ENCODE measurements around the gene CNTNAP5.
A peak's percentile ranks its signal among the peaks of the same experiment; 100 is the strongest.

CNTNAP5 gene

GRCh38 chr2:124919296-124919695 lies 894.2 kb downstream of the CNTNAP5 start:
- H3K4me3 ChIP-seq (ENCODE audit: low read depth, low read length): no peak overlapping the region
- in situ Hi-C loops (cut with HindIII; ENCODE audit: low sequenced_read_pairs): loop anchor here (10.0 kb wide), 1 partner anchor 56 kb away; no protein-coding TSS in a partner anchor
- no peak for DNase-seq (ENCODE audit: low read depth)
- no peak for TF ChIP-seq CTCF (IDR thresholded peaks at IDR 0.05; ENCODE audit: low read depth, low read length, missing control alignments)

- in situ Hi-C loops (cut with HindIII; ENCODE audit: low sequenced_read_pairs): no loop called here
- no peak for DNase-seq (ENCODE audit: low read depth)
- H3K4me3 ChIP-seq (ENCODE audit: low read depth, low read length): no peak overlapping the region
- no peak for TF ChIP-seq CTCF (IDR thresholded peaks at IDR 0.05; ENCODE audit: low read depth, low read length, missing control alignments)
Observed at GRCh38 chr2:124920448-124920847, 895.4 kb downstream of the CNTNAP5 start.

GRCh38 chr2:124921191-124921590 lies 896.1 kb downstream of the CNTNAP5 start:
- no peak overlapping the region for H3K4me3 ChIP-seq (ENCODE audit: low read depth, low read length)

GRCh38 chr2:124923097-124923496 lies 898.0 kb downstream of the CNTNAP5 start:
- no peak for TF ChIP-seq CTCF (IDR thresholded peaks at IDR 0.05; ENCODE audit: low read depth, low read length, missing control alignments)
- no peak for DNase-seq (ENCODE audit: low read depth)
- in situ Hi-C loops (cut with HindIII; ENCODE audit: low sequenced_read_pairs): no loop called here
- no peak overlapping the region for H3K4me3 ChIP-seq (ENCODE audit: low read depth, low read length)

More at GRCh38 chr2:124921191-124921590, 896.1 kb downstream of the CNTNAP5 start:
- no peak for DNase-seq (ENCODE audit: low read depth)
- in situ Hi-C loops (cut with HindIII; ENCODE audit: low sequenced_read_pairs): no loop called here
- no peak for TF ChIP-seq CTCF (IDR thresholded peaks at IDR 0.05; ENCODE audit: low read depth, low read length, missing control alignments)

GRCh38 chr2:124933883-124934282 lies 908.8 kb downstream of the CNTNAP5 start:
- TF ChIP-seq CTCF (IDR thresholded peaks at IDR 0.05; ENCODE audit: low read depth, low read length, missing control alignments): no peak
- DNase-seq (ENCODE audit: low read depth): no peak
- in situ Hi-C loops (cut with HindIII; ENCODE audit: low sequenced_read_pairs): no loop called here
- H3K4me3 ChIP-seq (ENCODE audit: low read depth, low read length): no peak overlapping the region

- TF ChIP-seq CTCF (IDR thresholded peaks at IDR 0.05; ENCODE audit: low read depth, low read length, missing control alignments): no peak
- no peak for DNase-seq (ENCODE audit: low read depth)
- in situ Hi-C loops (cut with HindIII; ENCODE audit: low sequenced_read_pairs): no loop called here
- no peak overlapping the region for H3K4me3 ChIP-seq (ENCODE audit: low read depth, low read length)
Observed at GRCh38 chr2:124953921-124954320, 928.8 kb downstream of the CNTNAP5 start.

- DNase-seq (ENCODE audit: low read depth): peak; percentile 6
- TF ChIP-seq CTCF (IDR thresholded peaks at IDR 0.05; ENCODE audit: low read depth, low read length, missing control alignments): no peak
- in situ Hi-C loops (cut with HindIII; ENCODE audit: low sequenced_read_pairs): no loop called here
- no peak overlapping the region for H3K4me3 ChIP-seq (ENCODE audit: low read depth, low read length)
Observed at GRCh38 chr2:124959581-124959980, 934.5 kb downstream of the CNTNAP5 start.
